Measurements from ENCODE around the gene ACIN1.
"Not testable (repeated sequence)": the region's sequence is repeated elsewhere in the genome, so short reads cannot be mapped to it uniquely, and the experiment has no call there.

The ACIN1 gene

GRCh38 chr14:23121361-23121771 is 26.4 kb upstream of the ACIN1 start:
- DNase-seq: no peak

GRCh38 chr14:23120541-23121251 is 25.8 kb upstream of the ACIN1 start:
- peak; percentile 64 for DNase-seq

GRCh38 chr14:23119363-23120327 is 24.7 kb upstream of the ACIN1 start:
- DNase-seq: no peak

GRCh38 chr14:23118506-23119362 is 23.8 kb upstream of the ACIN1 start, which contains the start of gene CEBPE:
Gene CEBPE, minus strand, starts transcription at chr14:23119255. Its CDS starts 164 bp downstream, at chr14:23119091.
- DNase-seq: no peak

GRCh38 chr14:23117371-23118020 is 22.6 kb upstream of the ACIN1 start:
- no peak for DNase-seq

- DNase-seq: no peak
Measured at GRCh38 chr14:23115918-23116317, 21.0 kb upstream of the ACIN1 start.

- peak; percentile 4 for DNase-seq
Measured at GRCh38 chr14:23115039-23115731, 20.2 kb upstream of the ACIN1 start.

GRCh38 chr14:23114669-23115038 is 19.7 kb upstream of the ACIN1 start:
- no peak for DNase-seq

- DNase-seq: no peak
Measured at GRCh38 chr14:23114120-23114458, 19.2 kb upstream of the ACIN1 start.

- DNase-seq: no peak
Measured at GRCh38 chr14:23113431-23114119, 18.6 kb upstream of the ACIN1 start.

- DNase-seq: no peak
Measured at GRCh38 chr14:23112359-23113178, 17.6 kb upstream of the ACIN1 start.

- DNase-seq: no peak
Measured at GRCh38 chr14:23110579-23111365, 15.8 kb upstream of the ACIN1 start.

- DNase-seq: no peak
Measured at GRCh38 chr14:23109769-23110168, 14.8 kb upstream of the ACIN1 start.

- not testable (repeated sequence) for DNase-seq
Measured at GRCh38 chr14:23108169-23108568, 13.2 kb upstream of the ACIN1 start.

- DNase-seq: not testable (repeated sequence)
Measured at GRCh38 chr14:23107620-23108019, 12.7 kb upstream of the ACIN1 start.

- no peak for DNase-seq
Measured at GRCh38 chr14:23106747-23107045, 11.8 kb upstream of the ACIN1 start.

GRCh38 chr14:23105348-23105824 is 10.4 kb upstream of the ACIN1 start:
- no peak for DNase-seq

- no peak for DNase-seq
Measured at GRCh38 chr14:23104591-23105347, 9.8 kb upstream of the ACIN1 start, which contains the start of gene CIROP. Gene CIROP, minus strand, starts transcription at chr14:23104989. Its CDS starts 69 bp downstream, at chr14:23104920.
